UCSD-AML1 (cell line): ENCODE results near the gene WDR81.
"Not testable (repeated sequence)": the region's sequence is repeated elsewhere in the genome, so short reads cannot be mapped to it uniquely, and the experiment has no call there.

Experiments used
- DNase-seq: peaks from one replicate; lab custom pipeline; 2025; ENCODE audit not compliant: unreplicated experiment; lab: John Stamatoyannopoulos, UW

Gene WDR81

GRCh38 chr17:1724351-1724868 is at the start of gene WDR81:
Gene WDR81, plus strand, starts transcription at chr17:1724704. Its CDS starts 256 bp downstream, at chr17:1724960.
- peak; percentile 84 for DNase-seq

GRCh38 chr17:1676401-1676800 is 48.1 kb upstream of the WDR81 start:
- DNase-seq = no peak

GRCh38 chr17:1683459-1683858 is 41.0 kb upstream of the WDR81 start:
- DNase-seq = peak; percentile 52

- peak; percentile 98 for DNase-seq
These were observed 39.9 kb upstream of the WDR81 start, which contains the start of gene PRPF8 for GRCh38 chr17:1684378-1685189. Gene PRPF8, minus strand, starts transcription at chr17:1684867. Its CDS starts 296 bp downstream, at chr17:1684571.

GRCh38 chr17:1686086-1686485 is 38.4 kb upstream of the WDR81 start:
- DNase-seq = no peak

GRCh38 chr17:1688405-1688804 is 36.1 kb upstream of the WDR81 start:
- not testable (repeated sequence) for DNase-seq

GRCh38 chr17:1690544-1691221 is 33.8 kb upstream of the WDR81 start:
- no peak for DNase-seq

- no peak for DNase-seq
These were observed 31.2 kb upstream of the WDR81 start for GRCh38 chr17:1693339-1693738.

- no peak for DNase-seq
These were observed 29.1 kb upstream of the WDR81 start for GRCh38 chr17:1695365-1695764.

- DNase-seq = no peak
These were observed 26.8 kb upstream of the WDR81 start for GRCh38 chr17:1697681-1698080.

GRCh38 chr17:1699891-1700290 is 24.6 kb upstream of the WDR81 start:
- not testable (repeated sequence) for DNase-seq

- no peak for DNase-seq
These were observed 21.4 kb upstream of the WDR81 start for GRCh38 chr17:1703063-1703462.

GRCh38 chr17:1705004-1705403 is 19.5 kb upstream of the WDR81 start:
- DNase-seq = no peak

GRCh38 chr17:1707107-1707506 is 17.4 kb upstream of the WDR81 start:
- DNase-seq = no peak

GRCh38 chr17:1708791-1709346 is 15.6 kb upstream of the WDR81 start:
- DNase-seq = not testable (repeated sequence)

GRCh38 chr17:1709403-1709951 is 15.0 kb upstream of the WDR81 start:
- no peak for DNase-seq

- DNase-seq = peak; percentile 38
These were observed 14.3 kb upstream of the WDR81 start, which contains the start of gene TLCD2 for GRCh38 chr17:1709971-1710806. Gene TLCD2, minus strand, starts transcription at chr17:1710377. Its CDS starts 135 bp downstream, at chr17:1710242.

- DNase-seq = no peak
These were observed 13.5 kb upstream of the WDR81 start for GRCh38 chr17:1710807-1711553.

GRCh38 chr17:1711804-1712203 is 12.7 kb upstream of the WDR81 start:
- no peak for DNase-seq

- DNase-seq = no peak
These were observed 12.2 kb upstream of the WDR81 start for GRCh38 chr17:1712271-1712670.
